HG02763 (cell line): Measurements from ENCODE around the gene MCRS1.
"Not testable (repeated sequence)": the region's sequence is repeated elsewhere in the genome, so short reads cannot be mapped to it uniquely, and the experiment has no call there.

Experiments used
- ATAC-seq: cut with Tn5 transposase; IDR thresholded peaks from one replicate; pipeline ENCODE4 v1.9.1; 2021; ENCODE audit warnings: mild to moderate bottlenecking, moderate library complexity; ENCODE audit not compliant: unreplicated experiment

Gene MCRS1, protein sequence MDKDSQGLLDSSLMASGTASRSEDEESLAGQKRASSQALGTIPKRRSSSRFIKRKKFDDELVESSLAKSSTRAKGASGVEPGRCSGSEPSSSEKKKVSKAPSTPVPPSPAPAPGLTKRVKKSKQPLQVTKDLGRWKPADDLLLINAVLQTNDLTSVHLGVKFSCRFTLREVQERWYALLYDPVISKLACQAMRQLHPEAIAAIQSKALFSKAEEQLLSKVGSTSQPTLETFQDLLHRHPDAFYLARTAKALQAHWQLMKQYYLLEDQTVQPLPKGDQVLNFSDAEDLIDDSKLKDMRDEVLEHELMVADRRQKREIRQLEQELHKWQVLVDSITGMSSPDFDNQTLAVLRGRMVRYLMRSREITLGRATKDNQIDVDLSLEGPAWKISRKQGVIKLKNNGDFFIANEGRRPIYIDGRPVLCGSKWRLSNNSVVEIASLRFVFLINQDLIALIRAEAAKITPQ

DNA sequence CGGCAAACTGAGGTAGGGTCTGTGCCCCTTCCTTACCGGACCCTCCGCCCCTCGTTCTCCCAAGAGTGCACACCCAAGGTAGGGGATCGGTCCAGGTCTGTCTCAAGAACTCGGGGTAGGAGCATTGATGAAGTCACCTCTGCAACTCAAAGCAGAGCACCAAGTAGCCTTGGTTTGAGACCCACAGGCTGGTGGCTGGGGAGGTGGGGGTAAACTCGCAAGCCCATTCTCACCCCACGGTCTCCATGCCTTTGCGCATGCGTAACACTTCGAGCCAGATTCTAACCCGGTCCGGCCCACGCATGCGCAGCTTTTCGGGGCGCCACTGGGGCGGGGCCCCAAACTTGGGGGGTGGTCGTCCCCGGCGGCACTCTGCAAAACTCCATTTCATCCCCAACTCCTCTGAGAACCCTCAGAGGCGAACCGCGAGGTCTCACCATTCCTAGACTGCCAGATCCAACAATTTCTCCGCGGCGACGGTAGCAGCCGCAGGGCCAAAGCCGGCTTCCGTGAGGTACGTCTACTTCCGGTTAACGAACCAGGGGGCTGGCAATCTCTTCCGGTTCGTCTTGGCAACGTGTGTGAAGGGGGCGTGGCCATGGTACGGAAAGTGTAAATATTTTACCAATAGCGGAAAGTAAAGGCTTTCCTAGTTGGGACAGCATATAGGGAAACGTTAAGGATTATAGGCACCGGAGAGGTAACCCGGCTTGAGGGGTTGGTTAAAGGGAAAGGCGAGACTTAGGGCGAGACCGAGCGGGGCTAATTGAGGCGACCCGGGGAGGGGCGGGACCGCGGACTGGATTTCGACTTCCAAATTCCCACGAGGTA is at the start of gene MCRS1:
TSS of gene MCRS1 (minus strand) at position 532 of the 831 bp plus-strand sequence. CDS start 1,411 bp downstream, outside the sequence.
- ATAC-seq = peak; percentile 85

DNA sequence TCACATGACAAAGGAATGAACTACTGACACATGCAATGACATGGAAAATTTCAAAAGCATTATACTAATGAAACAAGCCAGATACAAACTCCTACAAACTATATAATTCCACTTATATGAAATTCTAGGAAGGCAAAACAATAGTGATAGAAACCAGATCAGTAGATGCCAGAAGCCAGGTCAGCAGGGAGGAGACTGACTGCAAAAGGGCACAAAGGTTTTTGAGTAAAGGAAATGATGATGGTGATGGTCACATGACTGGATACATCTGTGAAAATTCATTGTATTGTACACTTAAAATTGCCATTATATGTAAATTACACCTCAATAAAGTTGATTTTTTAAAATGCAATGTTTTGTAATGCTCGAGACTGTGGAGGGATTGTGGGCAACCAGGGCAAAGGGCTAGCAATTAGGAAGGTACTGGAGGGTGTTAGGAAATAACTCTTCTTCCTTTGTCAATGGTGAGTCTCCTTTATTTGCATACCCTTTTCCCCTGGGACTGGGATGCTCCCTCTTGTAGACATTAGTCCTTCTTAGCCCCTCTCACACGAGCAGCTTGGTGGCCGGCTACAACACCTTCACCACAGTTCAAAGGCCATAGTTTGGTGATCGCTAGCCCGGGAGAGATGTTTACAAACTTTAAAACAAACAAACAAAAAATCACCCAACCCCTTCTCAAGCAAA is 48.7 kb upstream of the MCRS1 start:
- no peak for ATAC-seq

DNA sequence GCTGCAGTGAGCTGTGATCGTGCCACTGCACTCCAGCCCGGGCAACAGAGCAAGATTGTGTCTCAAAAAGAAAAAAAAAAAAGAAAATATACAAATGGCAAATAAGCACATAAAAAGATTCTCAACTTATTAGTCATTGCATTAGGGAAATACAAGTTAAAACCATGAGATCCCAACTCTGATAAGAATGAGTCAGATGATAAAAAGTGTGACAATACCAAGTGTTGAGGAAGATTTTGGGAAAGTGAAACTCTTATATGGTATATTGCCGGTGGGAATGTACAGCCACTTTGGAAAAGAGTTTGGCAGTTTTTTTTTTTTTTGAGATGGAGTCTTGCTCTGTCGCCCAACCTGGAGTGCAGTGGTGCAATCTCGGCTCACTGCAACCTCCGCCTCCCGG is 47.8 kb upstream of the MCRS1 start:
- ATAC-seq = no peak

DNA sequence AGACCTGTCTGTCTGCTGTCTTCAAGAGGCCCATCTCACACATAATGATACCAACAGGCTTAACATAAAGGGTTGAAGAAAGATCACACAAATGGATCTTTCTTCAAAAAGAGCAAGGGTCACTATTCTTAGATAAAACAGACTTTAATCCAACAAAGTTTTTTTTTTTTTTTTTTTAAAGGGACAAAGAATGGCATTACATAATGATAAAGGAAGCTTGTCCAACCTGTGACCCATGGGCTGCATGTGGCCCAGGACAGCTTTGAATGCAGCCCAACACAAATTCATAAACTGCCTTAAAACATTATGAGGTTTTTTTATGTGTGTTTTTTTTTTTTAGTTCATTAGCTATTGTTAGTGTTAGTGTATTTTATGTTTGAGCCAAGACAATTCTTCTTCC is 44.3 kb upstream of the MCRS1 start:
- ATAC-seq = no peak

DNA sequence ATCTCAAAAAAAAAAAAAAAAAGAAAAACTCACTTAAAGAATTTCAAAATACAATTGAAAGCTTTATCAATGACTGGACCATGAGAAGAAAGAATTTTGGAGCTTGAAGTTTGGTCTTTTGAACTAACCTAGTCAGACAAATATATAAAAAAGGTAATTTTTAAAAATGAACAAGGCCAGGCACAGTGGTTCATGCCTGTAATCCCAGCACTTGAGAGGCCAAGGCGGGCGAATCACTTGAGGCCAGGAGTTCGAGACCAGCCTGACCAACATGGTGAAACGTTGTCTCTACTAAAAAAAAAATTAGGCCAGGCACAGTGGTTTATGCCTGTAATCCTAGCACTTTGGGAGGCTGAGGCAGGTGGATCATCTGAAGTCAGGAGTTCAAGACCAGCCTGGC is 42.8 kb upstream of the MCRS1 start:
- not testable (repeated sequence) for ATAC-seq

DNA sequence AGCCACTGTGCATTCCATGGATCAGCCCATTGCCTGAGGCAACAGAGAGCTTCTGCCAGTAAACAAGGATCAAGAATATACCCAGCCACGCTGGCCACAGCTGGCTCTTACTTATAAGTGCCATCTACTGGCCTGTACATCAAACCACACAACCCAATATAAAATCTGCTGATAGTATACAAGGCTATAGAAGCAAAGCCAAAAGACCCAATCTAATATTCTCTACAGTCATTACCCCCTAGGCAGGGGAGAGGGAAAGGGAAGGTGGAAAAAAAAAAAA is 41.9 kb upstream of the MCRS1 start:
- ATAC-seq = no peak

DNA sequence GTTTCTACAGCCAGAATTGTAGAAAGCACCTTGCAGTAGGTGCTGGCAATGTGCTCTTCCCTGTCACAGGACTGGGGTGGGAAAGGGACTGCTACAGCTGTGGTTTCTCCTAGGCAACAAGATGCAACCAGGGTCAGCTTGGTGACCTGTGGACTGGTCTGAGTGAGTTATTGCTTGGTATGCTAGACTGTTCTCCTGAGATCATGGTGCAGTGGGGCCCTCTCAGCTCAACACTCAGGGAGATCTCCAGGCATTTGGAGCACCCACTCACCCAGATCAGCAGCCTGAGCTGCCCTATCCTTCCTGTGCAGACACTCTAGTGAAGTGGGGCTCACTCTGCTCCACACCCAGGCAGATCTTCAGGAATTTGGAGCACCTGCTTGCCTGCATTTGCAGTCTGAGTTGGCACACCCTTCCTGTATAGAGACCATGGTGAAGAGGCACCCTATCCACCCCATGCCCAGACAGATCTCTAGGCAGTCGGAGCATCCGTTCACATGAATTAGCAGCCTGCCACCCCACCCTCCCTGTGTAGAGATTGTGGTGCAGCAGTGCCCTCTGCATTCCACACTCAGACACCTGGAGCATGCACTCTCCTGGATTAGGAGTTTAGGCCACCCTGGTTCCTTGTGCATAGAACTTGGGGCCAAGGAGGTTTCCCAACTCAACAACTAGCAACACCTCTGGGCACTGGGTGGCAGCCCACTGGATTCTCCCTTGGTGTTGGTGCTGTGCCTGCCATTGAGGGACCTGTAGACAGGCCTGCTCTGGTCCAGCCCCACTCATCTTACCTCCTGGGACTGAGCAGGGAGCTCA is 41.3 kb upstream of the MCRS1 start:
- ATAC-seq = no peak

DNA sequence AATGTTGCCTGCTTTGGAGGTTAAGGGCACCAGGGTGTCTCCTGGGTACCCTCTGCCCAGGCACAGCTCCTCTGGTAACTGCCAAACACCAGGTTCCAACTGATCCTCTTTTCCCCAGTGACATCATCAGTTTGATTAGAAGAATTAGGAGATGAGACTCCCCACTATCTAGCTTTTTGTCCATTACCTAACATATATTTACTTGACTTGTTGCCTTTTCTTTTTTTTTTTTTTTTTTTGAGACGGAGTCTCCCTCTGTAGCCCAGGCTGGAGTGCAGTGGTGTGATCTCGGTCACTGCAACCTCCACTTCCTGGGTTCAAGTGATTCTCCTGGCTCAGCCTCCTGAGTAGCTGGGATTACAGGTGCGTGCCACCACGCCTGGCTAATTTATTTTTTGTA is 37.6 kb upstream of the MCRS1 start, which contains the start of gene FAM186B:
TSS of gene FAM186B (minus strand) at position 101 of the 400 bp plus-strand sequence. CDS start 162 bp downstream, outside the sequence.
- ATAC-seq = not testable (repeated sequence)

DNA sequence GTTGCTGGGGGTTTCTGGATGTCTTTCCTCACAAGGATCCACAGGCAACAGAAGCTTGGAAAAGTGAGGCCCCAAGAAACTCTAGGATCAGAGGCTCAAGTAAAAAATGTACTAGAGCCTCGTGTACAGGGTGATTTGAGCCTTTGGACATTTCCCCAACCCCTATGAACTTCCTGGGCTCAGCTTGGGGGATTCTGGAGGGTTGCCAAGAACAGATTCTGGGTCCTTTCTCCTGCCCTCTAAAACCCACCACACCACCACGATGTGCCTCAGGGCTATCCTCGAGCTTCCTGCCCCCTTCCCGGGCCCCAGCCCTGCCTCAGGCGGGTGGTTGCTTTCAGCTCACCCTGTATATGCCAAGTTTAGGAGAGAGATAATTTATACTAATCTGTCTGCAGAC is 36.9 kb upstream of the MCRS1 start:
- ATAC-seq = no peak

DNA sequence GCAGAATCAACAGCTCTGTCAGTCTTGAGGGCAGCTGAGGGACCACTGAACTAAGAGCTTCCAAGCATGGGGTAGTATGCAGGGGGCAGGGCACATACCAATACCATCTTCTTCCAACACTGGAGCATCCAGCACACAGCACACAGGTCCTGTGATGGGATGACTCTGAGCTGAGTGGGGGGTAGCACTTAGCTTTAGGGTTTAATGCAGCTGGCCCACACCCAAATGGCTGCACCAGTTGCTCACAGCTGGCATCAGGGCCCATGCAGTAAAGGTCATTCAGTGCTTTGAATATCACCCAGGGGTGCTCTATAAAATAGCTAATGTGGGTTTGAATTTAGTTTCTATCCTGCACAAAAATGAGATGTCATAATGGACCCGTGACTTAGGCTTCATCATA is 35.8 kb upstream of the MCRS1 start:
- no peak for ATAC-seq

DNA sequence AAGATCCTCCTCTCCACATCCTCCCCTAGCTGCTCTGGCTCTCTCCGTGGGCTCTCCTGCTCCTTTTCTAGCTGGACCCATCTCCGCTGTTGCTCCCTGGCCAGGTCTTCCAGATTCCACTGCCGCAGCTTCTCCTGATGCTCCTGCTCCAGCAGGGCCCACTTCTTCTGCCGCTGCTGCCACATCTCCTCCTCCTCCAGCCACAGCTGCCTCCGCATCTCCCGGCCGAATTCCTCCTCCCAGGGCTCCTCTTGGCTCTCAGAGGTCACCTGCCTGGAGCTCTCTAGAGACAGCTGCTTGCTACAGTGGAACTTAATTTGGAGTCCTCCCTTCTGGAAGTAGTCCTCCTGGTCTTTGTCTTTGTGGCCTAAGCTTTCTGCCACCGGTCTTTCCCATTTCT is 32.0 kb upstream of the MCRS1 start:
- no peak for ATAC-seq

DNA sequence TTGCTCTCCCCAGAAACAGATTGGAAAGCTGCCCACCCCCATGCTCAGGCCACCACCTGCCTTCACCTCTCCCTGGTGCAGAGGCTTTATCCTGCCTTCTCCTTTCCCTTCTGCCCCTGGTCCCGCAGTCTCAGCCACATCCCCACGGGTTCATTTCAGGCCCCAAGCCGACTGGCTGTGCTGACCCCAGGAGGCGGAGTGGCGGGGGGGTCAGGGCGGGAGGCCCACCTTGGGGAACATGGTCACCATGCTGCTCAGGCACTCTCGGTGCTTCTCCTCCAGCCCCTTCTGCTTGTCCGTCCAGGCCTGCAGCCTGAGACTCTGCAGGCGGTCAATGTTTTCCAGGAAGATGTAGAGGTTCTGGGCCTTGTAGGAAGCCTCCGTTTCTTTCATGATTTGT is 30.6 kb upstream of the MCRS1 start:
- no peak for ATAC-seq

DNA sequence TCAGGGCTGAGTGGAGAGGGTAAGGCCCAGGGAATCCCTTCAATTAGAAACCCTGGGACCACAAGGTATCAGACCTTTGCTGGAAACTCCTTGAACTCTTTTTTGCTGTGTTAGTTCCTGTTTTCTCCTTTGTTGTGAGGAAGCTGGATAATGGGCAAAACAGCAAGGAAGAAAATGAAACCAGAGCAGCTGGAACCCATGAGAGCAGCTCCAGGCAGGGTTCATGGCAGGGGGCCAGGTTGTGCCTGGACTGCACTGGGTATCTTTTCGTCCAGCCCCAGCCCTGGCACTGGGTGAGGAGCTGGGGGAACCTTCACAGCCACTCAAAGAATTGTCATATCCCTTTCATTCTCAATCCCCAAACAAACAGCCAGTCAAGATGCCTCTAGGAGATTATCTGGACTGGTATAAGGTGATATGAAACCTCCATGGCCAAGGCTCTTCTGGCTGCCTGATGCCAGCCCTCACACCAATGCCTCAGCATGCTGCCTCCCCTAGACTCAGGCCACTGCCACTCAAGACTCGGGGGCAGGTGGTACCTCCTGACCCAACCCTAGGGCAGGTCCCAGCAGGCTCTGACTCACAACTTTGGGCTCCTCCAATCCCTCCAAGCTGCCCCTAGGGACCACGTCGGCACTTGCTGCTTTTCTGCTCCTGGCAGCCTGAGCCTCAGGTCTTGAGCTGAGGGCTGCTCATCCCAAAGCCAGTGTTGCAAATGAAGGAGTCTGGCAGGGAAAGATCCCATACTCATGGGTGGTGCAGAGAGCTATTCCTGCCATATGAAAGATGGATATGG is 21.0 kb upstream of the MCRS1 start:
- no peak for ATAC-seq

DNA sequence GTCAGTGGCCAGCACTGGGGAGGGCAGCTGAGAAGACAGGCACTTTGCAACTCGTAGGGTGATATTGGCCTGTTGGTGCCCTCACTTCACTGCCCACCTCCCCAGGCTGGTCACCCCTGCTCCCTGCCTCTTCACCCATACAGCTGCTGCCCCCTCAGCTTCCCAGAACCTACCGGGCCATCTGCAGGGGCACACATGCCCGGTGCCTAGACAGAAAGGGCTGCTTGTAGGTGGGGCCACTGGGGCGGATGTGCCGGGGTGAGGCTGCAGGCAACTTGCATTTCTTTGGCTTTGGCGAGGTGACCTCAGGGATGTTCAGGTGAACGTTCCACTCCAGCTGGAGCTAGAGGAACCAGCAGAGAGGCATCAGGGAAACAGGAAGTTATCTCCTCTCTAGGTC is 20.3 kb upstream of the MCRS1 start:
- ATAC-seq = no peak

DNA sequence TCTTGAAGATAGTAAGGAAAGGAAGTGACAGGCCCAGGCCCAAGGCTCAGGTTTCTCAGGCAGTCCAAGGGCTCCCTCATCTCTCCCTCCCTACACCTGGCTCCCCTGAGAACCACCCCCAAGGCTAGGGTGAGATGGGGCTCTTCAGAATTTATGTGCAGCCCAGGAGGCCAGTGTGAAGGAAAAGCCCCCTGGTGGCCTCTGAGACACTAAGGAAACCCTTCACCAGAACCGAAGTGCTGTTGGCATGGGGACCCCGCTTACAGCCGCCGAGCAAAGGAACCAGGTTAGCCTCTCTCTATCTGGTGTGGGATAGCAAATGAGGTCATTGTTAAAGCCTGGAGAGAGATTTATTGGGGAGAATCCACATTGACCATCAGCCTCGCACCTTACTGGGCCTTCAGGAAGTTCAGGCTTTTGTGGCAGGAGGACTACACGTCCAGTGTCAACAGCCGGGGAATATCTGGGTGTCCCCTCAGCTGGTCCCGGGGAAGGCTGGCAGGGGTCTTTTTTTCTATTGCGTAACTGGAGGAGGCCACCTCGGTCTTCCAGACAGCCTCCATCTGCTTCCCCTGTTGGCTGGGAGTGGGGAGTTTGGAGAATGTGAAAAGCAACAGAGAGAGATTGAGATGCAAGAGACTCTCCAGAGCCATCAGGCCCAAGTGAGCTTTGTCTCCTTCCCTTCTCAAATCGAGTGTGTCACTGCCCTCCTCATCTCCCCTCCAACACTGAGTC is 19.4 kb upstream of the MCRS1 start:
- no peak for ATAC-seq

DNA sequence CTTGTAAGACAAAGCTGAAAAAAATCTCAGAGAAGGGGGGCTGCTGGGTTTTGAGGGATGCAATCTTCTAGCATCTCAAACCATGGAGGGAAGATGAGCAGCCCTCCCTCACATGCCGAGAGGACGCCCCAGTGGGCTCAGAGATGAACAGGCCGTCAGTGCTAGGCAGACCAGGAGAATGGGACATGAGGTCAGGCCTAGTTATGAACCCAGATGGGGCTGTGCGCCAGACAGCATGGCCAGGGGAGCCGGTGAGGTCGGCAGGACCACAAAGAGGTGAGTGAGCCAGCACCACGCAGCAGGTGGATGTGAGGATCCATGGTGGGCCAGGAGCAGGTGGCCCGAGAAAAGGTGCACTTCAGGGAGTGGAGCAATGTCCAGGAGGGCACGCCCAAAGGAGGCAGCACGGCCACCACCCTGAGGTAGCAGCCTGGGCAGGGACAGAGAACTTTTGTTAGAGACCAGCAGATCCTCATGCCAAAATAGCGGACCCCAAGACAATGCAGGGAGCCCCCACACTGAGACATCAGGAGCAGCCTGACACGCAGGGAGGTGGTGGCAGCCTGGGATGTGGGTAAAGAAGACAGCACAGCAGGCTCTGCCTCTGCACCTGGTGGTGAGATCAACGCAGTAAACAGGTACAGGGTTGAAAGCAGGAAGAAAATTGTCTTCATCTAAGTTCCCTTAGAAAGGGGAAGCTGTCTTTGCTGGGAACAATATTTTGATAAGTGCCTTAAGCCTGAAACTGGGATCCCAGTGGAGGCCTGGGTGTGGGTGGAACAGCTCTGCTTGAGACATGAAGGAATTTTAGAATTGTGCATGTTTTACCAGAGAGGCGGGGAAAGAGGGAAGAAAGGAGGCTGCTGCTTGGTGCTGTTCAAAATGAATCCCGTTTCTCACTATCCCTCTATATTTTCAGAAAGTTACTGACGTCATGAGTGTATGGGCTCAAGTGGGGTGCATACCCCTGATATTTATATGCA is 17.8 kb upstream of the MCRS1 start:
- ATAC-seq = no peak

DNA sequence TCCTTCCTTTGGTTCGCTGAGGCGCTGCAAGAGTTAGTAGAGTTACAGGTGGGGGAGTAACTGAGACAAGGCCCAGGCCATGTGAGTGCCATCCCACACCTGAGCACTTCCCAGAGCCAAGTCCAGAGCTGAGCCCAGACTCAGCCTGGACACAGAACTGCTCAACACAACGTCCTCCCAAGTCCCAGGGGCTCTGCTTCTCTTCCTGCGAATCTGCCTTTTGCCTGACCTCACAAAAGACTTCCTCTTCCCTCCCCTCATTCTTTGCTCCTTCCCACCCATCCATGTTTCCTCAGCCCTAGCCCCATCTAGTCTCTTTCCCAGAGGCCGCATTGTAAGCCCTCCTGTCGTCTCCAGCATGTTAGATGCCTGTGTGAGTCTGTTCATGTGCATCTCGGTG is 16.6 kb upstream of the MCRS1 start:
- no peak for ATAC-seq
